DMS53 (cell line): ENCODE data around the gene RPS6KA1.
"Not testable (repeated sequence)": the region's sequence is repeated elsewhere in the genome, so short reads cannot be mapped to it uniquely, and the experiment has no call there.

Experiments
- DNase-seq: peaks from one replicate; lab custom pipeline; 2025; lab: John Stamatoyannopoulos, UW

RPS6KA1 gene

DNA sequence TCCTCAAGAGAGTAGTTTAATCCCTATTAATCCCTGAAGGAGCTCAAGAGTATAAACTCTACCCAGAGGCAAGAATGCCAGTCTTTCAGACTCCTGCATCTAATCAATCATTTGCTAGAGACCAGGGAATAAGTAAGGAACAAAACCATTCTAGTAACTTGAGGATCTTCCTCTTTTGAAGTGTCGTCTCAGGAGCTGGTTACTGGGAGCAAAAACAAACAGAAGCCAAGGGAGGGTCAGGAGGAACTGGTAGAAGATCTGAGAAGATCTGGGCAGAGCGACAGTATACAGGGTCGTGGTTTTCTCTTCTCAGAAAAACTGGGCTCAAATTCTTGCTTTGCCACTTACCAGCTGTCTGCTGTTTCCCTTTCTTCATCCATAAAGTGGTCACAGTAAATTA lies 69.3 kb downstream of the RPS6KA1 start:
- no peak for DNase-seq

DNA sequence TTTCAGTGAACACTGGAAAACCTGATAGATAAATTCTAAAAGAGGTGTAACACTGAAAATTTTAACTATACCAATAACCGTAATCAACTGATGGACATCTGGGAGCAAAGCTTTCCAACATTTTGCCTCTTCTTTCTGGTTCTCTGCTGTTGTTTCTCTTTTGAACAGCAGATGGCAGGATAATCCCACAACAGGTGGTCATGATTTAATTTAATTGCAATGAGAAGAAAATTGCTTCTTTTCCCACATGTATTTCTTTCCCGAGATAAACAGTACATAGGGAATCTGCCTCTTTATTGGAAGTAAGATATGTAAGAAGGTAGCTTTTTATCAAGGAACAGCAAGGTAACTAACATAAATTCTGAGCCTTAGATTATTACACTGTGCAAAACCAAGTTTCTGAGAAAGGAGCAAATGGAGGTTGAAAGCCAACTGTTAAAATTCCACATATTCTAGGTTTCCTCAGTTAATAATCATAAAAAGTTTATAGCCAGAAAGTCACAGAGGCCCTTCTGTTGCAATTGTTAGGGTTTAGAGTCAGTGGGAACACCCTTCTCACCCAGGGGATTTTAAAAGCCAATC lies 72.9 kb downstream of the RPS6KA1 start:
- peak; percentile 78 for DNase-seq

DNA sequence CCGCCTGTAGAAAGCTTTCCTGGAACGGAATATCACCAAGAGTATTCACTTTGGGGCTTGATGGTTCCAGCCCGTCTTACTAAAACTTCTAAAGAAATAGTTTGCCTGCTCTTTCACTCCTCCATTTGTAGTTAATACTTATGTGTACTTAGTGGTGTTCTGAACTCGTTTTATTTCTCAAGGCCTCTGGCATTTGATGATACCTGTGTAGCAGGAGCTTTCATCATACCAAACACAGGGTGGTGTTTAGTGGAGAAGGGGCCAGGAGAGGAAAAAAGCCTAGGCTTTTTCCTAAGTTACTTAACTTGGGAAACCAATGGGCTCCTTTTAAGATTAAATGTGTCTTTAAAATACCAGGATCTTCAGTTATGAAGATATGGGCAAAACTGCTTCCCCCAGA lies 74.3 kb downstream of the RPS6KA1 start:
- DNase-seq: no peak

DNA sequence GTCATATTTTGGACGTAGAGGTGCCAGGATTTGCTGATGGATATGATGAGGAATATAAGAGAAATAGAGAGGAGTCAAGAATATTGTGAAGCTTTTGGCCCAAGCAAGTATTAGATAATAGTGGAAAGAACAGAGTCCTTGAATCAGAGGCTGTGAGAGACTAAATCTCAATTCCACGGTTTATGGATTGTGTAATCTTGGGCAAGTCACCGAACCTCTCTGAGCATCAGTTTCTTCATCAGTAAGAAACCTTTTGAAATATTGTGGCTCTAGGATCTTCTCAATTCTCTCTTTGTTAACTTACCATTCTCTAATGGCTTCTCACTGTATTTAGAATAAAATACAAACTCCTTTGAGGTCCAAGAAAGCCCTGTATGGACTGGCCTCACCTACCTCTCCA lies 77.6 kb downstream of the RPS6KA1 start:
- DNase-seq: no peak

DNA sequence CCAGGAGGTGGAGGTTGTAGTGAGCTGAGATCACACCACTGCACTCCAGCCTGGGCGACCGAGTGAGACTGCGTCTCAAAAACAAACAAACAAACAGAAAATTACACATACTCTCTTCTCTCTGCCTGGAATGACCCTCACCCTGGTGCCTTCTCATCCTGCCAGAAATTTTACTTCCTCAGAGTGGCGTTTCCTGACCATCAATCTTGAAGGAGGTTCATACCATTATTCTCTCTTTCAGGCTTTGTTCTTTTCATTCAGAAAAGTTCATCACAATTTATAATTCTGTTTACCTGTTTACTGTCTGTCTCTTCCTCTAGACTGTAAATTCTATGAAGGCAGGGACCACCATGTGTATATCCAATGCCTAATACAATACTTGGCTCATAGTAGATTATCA lies 79.3 kb downstream of the RPS6KA1 start:
- no peak for DNase-seq

DNA sequence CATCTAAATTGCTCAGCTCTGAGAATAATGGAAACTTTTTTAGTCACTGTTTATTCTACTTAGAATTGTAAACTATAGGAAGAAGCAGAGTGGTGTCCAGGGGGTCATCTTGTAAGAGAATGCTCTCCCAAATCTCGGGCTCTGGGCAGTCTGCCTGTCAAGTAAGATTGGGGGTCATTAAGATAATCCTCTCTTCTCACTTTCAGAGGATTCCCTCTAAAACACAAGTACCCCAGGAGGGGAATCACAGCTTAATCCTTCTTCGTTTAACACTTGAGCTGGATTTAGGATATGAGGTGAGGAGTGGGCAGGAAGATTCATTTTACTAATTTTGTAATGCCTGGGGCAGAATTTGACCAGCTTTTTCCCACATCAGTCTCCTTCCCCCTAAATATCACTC lies 81.2 kb downstream of the RPS6KA1 start:
- DNase-seq: no peak

DNA sequence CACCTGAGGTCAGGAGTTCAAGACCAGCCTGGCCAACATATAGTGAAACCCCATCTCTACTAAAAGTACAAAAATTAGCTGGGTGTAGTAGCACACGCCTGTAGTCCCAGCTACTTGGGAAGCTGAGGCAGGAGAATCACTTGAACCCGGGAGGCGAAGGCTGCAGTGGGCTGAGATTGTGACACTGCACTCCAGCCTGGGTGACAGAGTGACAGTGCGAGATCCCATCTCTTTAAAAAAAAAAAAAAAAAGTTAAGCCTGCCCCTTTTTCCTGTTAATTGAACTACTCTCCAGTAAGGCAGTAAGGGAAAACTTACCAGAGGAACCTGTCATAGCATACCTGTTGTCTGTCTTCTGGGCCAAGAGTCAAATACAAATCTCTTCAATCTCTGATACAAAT lies 83.1 kb downstream of the RPS6KA1 start:
- not testable (repeated sequence) for DNase-seq

DNA sequence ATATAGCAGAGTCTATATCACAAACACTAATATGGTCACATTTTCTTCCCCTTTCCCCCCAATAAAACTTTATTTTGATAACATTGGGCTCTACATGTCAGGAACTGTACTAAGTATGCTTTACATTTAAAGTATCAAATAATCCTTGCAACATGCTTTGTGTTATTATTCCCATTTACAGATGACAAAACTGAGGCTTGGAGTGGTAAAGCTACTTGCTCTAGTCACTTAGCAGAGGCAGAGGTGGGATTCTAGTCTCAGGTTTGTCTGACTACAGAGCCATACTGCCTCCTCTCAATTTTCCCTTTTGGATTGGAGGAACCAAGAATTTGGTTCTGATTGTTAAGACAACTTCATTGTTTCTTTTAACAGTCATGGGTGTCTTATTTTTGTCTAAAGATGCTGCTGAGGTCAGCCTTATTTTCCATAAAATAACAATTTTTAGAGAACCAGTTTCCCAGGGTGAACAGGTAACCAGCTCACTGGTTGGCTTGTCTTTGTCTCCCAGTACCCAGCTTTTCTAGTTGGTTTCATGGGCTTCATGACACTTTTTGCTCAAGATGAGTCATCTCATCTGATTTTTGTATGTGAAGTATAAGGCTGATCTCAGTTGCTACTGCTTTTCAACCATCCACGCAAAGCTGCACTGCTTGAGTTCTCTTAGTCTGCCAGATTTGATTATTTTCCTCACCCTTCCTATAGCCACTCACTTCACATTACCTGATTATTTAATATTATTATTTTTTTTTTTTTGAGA lies 85.3 kb downstream of the RPS6KA1 start:
- peak; percentile 29 for DNase-seq

DNA sequence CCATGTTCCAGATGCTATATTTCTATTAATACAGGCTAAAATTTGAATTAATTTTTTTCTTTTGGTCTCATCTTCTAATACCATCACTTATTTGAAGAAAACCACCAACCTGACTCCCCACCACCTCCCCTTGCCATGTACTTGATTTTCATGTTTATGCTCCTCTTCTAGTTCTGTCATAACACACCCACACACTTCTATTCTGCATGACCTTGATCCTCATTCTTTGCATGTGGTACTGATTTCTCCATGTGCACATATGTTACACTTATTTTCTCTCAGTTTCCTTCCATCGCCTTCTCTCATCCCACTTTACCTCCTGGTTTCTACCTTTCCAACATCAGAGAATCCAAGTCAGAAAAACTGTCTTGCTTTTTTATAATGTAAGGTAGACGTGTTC lies 87.3 kb downstream of the RPS6KA1 start:
- DNase-seq: no peak

DNA sequence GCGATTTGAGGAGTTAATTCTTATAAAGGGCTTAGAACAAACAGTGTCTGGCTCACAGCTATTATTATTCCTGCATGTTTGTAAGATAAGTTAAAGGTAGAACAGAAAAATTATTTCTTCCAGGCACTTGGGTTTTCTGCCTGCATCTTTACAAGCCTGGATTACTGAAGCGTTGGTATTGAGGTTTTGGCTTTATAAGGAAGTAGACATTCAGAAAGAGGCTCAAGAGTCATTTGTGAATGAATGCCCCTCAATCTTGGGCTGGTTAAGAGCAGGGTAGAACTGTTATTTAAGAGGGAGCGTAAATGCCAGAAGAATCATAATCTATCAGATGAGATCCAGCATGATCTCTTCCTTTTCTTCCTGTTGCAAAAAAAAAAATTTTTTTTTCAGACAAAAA lies 89.0 kb downstream of the RPS6KA1 start:
- DNase-seq: no peak
